Measurements from ENCODE around the gene GKN2. TPM values are rescaled to one million over a fixed set of nuclear protein-coding genes. Genes with fewer than 3 reads are reported as not detected.

GKN2 gene
- not detected for total RNA-seq

GRCh38 chr2:68952887-68953521 lies at the start of gene GKN2:
TSS of gene GKN2 (minus strand) at chr2:68952893. CDS start at chr2:68952861, 32 bp downstream.
- Mint-ChIP-seq H3K27ac (no peak within 1 kb of the TSS), H3K4me1 (no peaks in the 10 kb centered on the region), H3K4me3 (no peak within 1 kb of the TSS), H3K9me3 (no peaks in the 10 kb centered on the region), H3K27me3 (peaks cover 20% of the 10 kb centered on the region), H3K36me3 (ENCODE audit: low read depth) (no peaks in the 10 kb centered on the region)
- no peak for ATAC-seq (replicated peaks)

GRCh38 chr2:69001879-69002278 lies 49.2 kb upstream of the GKN2 start:
- Mint-ChIP-seq H3K4me3 (no peak overlapping the region), H3K27me3 (peaks cover 36% of the 10 kb centered on the region), H3K4me1 (no peaks in the 10 kb centered on the region), H3K9me3 (peaks cover 13% of the 10 kb centered on the region), H3K36me3 (ENCODE audit: low read depth) (no peaks in the 10 kb centered on the region), H3K27ac (no peak overlapping the region)
- ATAC-seq (replicated peaks): no peak

GRCh38 chr2:68997401-68997800 lies 44.7 kb upstream of the GKN2 start:
- no peaks in the 10 kb centered on the region for H3K4me1 Mint-ChIP-seq
- peaks cover 6% of the 10 kb centered on the region for H3K9me3 Mint-ChIP-seq
- no peaks in the 10 kb centered on the region for H3K36me3 Mint-ChIP-seq (ENCODE audit: low read depth)
- no peak for ATAC-seq (replicated peaks)
- no peak overlapping the region for H3K4me3 Mint-ChIP-seq
- H3K27me3 Mint-ChIP-seq: peaks cover 29% of the 10 kb centered on the region
- H3K27ac Mint-ChIP-seq: no peak overlapping the region

- no peak for ATAC-seq (replicated peaks)
- Mint-ChIP-seq H3K36me3 (ENCODE audit: low read depth) (no peaks in the 10 kb centered on the region), H3K9me3 (no peaks in the 10 kb centered on the region), H3K4me3 (no peak overlapping the region), H3K27me3 (peaks cover 16% of the 10 kb centered on the region), H3K27ac (no peak overlapping the region), H3K4me1 (no peaks in the 10 kb centered on the region)
Observed at GRCh38 chr2:68995916-68996315, 43.2 kb upstream of the GKN2 start.

- Mint-ChIP-seq H3K36me3 (ENCODE audit: low read depth) (no peaks in the 10 kb centered on the region), H3K9me3 (no peaks in the 10 kb centered on the region), H3K27me3 (peaks cover 23% of the 10 kb centered on the region), H3K4me3 (no peak overlapping the region), H3K27ac (no peak overlapping the region), H3K4me1 (no peaks in the 10 kb centered on the region)
- no peak for ATAC-seq (replicated peaks)
Observed at GRCh38 chr2:68994864-68995263, 42.2 kb upstream of the GKN2 start.

- H3K4me1 Mint-ChIP-seq: no peaks in the 10 kb centered on the region
- H3K4me3 Mint-ChIP-seq: no peak overlapping the region
- ATAC-seq (replicated peaks): no peak
- no peak overlapping the region for H3K27ac Mint-ChIP-seq
- no peaks in the 10 kb centered on the region for H3K9me3 Mint-ChIP-seq
- H3K27me3 Mint-ChIP-seq: peaks cover 23% of the 10 kb centered on the region
- no peaks in the 10 kb centered on the region for H3K36me3 Mint-ChIP-seq (ENCODE audit: low read depth)
Observed at GRCh38 chr2:68993660-68994059, 41.0 kb upstream of the GKN2 start.

- no peak overlapping the region for H3K27ac Mint-ChIP-seq
- no peaks in the 10 kb centered on the region for H3K9me3 Mint-ChIP-seq
- ATAC-seq (replicated peaks): no peak
- peaks cover 18% of the 10 kb centered on the region for H3K27me3 Mint-ChIP-seq
- H3K4me1 Mint-ChIP-seq: no peaks in the 10 kb centered on the region
- no peak overlapping the region for H3K4me3 Mint-ChIP-seq
- no peaks in the 10 kb centered on the region for H3K36me3 Mint-ChIP-seq (ENCODE audit: low read depth)
Observed at GRCh38 chr2:68992933-68993332, 40.2 kb upstream of the GKN2 start.

- H3K27me3 Mint-ChIP-seq: peaks cover 18% of the 10 kb centered on the region
- H3K27ac Mint-ChIP-seq: no peak overlapping the region
- no peak for ATAC-seq (replicated peaks)
- H3K9me3 Mint-ChIP-seq: no peaks in the 10 kb centered on the region
- no peaks in the 10 kb centered on the region for H3K4me1 Mint-ChIP-seq
- no peaks in the 10 kb centered on the region for H3K36me3 Mint-ChIP-seq (ENCODE audit: low read depth)
- no peak overlapping the region for H3K4me3 Mint-ChIP-seq
Observed at GRCh38 chr2:68992341-68992740, 39.6 kb upstream of the GKN2 start.

- Mint-ChIP-seq H3K4me3 (no peak overlapping the region), H3K27ac (no peak overlapping the region), H3K36me3 (ENCODE audit: low read depth) (no peaks in the 10 kb centered on the region), H3K27me3 (peaks cover 18% of the 10 kb centered on the region), H3K4me1 (no peaks in the 10 kb centered on the region), H3K9me3 (no peaks in the 10 kb centered on the region)
- ATAC-seq (replicated peaks): no peak
Observed at GRCh38 chr2:68989035-68989434, 36.3 kb upstream of the GKN2 start.

GRCh38 chr2:68987021-68987503 lies 34.4 kb upstream of the GKN2 start:
- H3K27ac Mint-ChIP-seq: no peak overlapping the region
- no peaks in the 10 kb centered on the region for H3K36me3 Mint-ChIP-seq (ENCODE audit: low read depth)
- no peaks in the 10 kb centered on the region for H3K4me1 Mint-ChIP-seq
- H3K4me3 Mint-ChIP-seq: no peak overlapping the region
- peaks cover 11% of the 10 kb centered on the region for H3K27me3 Mint-ChIP-seq
- no peak for ATAC-seq (replicated peaks)
- H3K9me3 Mint-ChIP-seq: no peaks in the 10 kb centered on the region

GRCh38 chr2:68980956-68981355 lies 28.3 kb upstream of the GKN2 start:
- no peak overlapping the region for H3K27ac Mint-ChIP-seq
- H3K4me3 Mint-ChIP-seq: no peak overlapping the region
- H3K9me3 Mint-ChIP-seq: no peaks in the 10 kb centered on the region
- H3K4me1 Mint-ChIP-seq: no peaks in the 10 kb centered on the region
- H3K27me3 Mint-ChIP-seq: peaks cover 29% of the 10 kb centered on the region
- no peak for ATAC-seq (replicated peaks)
- H3K36me3 Mint-ChIP-seq (ENCODE audit: low read depth): no peaks in the 10 kb centered on the region

GRCh38 chr2:68978098-68978497 lies 25.4 kb upstream of the GKN2 start:
- H3K4me3 Mint-ChIP-seq: no peak overlapping the region
- no peaks in the 10 kb centered on the region for H3K9me3 Mint-ChIP-seq
- H3K36me3 Mint-ChIP-seq (ENCODE audit: low read depth): no peaks in the 10 kb centered on the region
- peaks cover 44% of the 10 kb centered on the region for H3K27me3 Mint-ChIP-seq
- H3K27ac Mint-ChIP-seq: no peak overlapping the region
- no peaks in the 10 kb centered on the region for H3K4me1 Mint-ChIP-seq
- ATAC-seq (replicated peaks): no peak

GRCh38 chr2:68977453-68977852 lies 24.8 kb upstream of the GKN2 start:
- H3K27me3 Mint-ChIP-seq: peaks cover 49% of the 10 kb centered on the region
- H3K4me3 Mint-ChIP-seq: no peak overlapping the region
- H3K27ac Mint-ChIP-seq: no peak overlapping the region

GRCh38 chr2:68975844-68976243 lies 23.2 kb upstream of the GKN2 start:
- Mint-ChIP-seq H3K4me3 (no peak overlapping the region), H3K9me3 (no peaks in the 10 kb centered on the region), H3K4me1 (no peaks in the 10 kb centered on the region), H3K36me3 (ENCODE audit: low read depth) (no peaks in the 10 kb centered on the region), H3K27me3 (peaks cover 43% of the 10 kb centered on the region), H3K27ac (no peak overlapping the region)
- ATAC-seq (replicated peaks): no peak

More at GRCh38 chr2:68977453-68977852, 24.8 kb upstream of the GKN2 start:
- Mint-ChIP-seq H3K4me1 (no peaks in the 10 kb centered on the region), H3K36me3 (ENCODE audit: low read depth) (no peaks in the 10 kb centered on the region), H3K9me3 (no peaks in the 10 kb centered on the region)
- ATAC-seq (replicated peaks): no peak

- H3K27ac Mint-ChIP-seq: no peak overlapping the region
Observed at GRCh38 chr2:68974946-68975665, 22.4 kb upstream of the GKN2 start.

More at GRCh38 chr2:68974946-68975665, 22.4 kb upstream of the GKN2 start:
- H3K36me3 Mint-ChIP-seq (ENCODE audit: low read depth): no peaks in the 10 kb centered on the region
- H3K27me3 Mint-ChIP-seq: peaks cover 43% of the 10 kb centered on the region
- H3K4me3 Mint-ChIP-seq: no peak overlapping the region
- H3K4me1 Mint-ChIP-seq: no peaks in the 10 kb centered on the region
- no peaks in the 10 kb centered on the region for H3K9me3 Mint-ChIP-seq
- no peak for ATAC-seq (replicated peaks)
